CD14-positive monocyte (primary cell): ENCODE results near the gene GPR39. TPM values are rescaled to one million over a fixed set of nuclear protein-coding genes. Genes with fewer than 3 reads are reported as not detected.

ENCODE experiments used
- DNase-seq, 3 donors: peaks; one replicate each; pipeline ENCODE4 v3.0.0-alpha.2; 2011 to 2022
- H2AFZ ChIP-seq: 2 replicates; pipeline ENCODE4 v1.6.0; 2012; ENCODE audit warnings: mild to moderate bottlenecking, low read depth, low read length, inconsistent platforms; ENCODE audit not compliant: insufficient read depth, poor library complexity, severe bottlenecking
- H3K27ac ChIP-seq, 2 donors: 1 replicate in 1 of 2; 2 replicates in 1 of 2; pipeline ENCODE4 v1.5.1; 2012 to 2013; ENCODE audit warnings: low read length in 2 of 2, control low read depth in 1 of 2, inconsistent platforms in 1 of 2, low read depth in 1 of 2, mild to moderate bottlenecking in 1 of 2
- H3K27me3 ChIP-seq, 2 donors: one replicate each; pipeline versions ENCODE4 v1.6.0 to v1.6.1; 2011 to 2013; ENCODE audit warnings: low read length in 2 of 2; ENCODE audit not compliant: control insufficient read depth in 2 of 2, insufficient read depth in 2 of 2
- H3K36me3 ChIP-seq, 2 donors: replicated peaks in 1 of 2; 1 replicate in 1 of 2; 2 replicates in 1 of 2; pipeline versions ENCODE4 v1.5.1 to v1.6.1; 2012 to 2013; ENCODE audit warnings: low read length in 2 of 2, control low read depth in 1 of 2, inconsistent platforms in 1 of 2, mild to moderate bottlenecking in 1 of 2; ENCODE audit not compliant: insufficient read depth in 2 of 2, control insufficient read depth in 1 of 2
- H3K4me1 ChIP-seq, 2 donors: 1 replicate in 1 of 2; 2 replicates in 1 of 2; pipeline versions ENCODE4 v1.5.1 to v1.6.1; 2012 to 2013; ENCODE audit warnings: low read length in 2 of 2, control low read depth in 1 of 2, inconsistent platforms in 1 of 2, mild to moderate bottlenecking in 1 of 2, moderate library complexity in 1 of 2; ENCODE audit not compliant: insufficient read depth in 2 of 2, control insufficient read depth in 1 of 2
- H3K4me2 ChIP-seq: replicated peaks from 2 replicates; pipeline ENCODE3; 2012; ENCODE audit warnings: low read length, moderate library complexity, mild to moderate bottlenecking; ENCODE audit not compliant: poor library complexity, severe bottlenecking; ENCODE audit errors: extremely low read depth
- H3K4me3 ChIP-seq, 3 experiments: fragments of 200-600 bp in 1 of 3; sonication (generic) in 1 of 3; replicated peaks in 1 of 3; 1 replicate in 2 of 3; 2 replicates in 1 of 3; pipeline ENCODE4 v1.5.1; 2011 to 2013; ENCODE audit warnings: low read length in 3 of 3, mild to moderate bottlenecking in 3 of 3, control low read depth in 2 of 3, low read depth in 2 of 3, inconsistent platforms in 1 of 3, moderate library complexity in 1 of 3
- H3K79me2 ChIP-seq: 2 replicates; pipeline ENCODE4 v1.6.0; 2012; ENCODE audit warnings: mild to moderate bottlenecking, control low read depth, inconsistent platforms, low read length, moderate library complexity; ENCODE audit not compliant: insufficient read depth
- H3K9ac ChIP-seq: 2 replicates; pipeline ENCODE4 v1.6.0; 2017; ENCODE audit warnings: low read length, mild to moderate bottlenecking; ENCODE audit not compliant: insufficient read depth, poor library complexity, severe bottlenecking
- H3K9me3 ChIP-seq, 2 donors: replicated peaks in 1 of 2; 1 replicate in 1 of 2; 2 replicates in 1 of 2; pipeline versions ENCODE4 v1.5.1 to v1.6.1; 2012 to 2013; ENCODE audit warnings: low read length in 2 of 2, control low read depth in 1 of 2; ENCODE audit not compliant: control insufficient read depth in 1 of 2, insufficient read depth in 1 of 2
- H4K20me1 ChIP-seq: 2 replicates; pipeline ENCODE4 v1.6.0; 2012; ENCODE audit warnings: mild to moderate bottlenecking, low read length, control low read depth, moderate library complexity; ENCODE audit not compliant: insufficient read depth
- H3K27ac Mint-ChIP-seq, 7 donors: one replicate each; pipeline ENCODE4 v1.8.0; 2020; ENCODE audit warnings: mild to moderate bottlenecking in 7 of 7, mixed read lengths in 7 of 7, moderate library complexity in 6 of 7, inconsistent platforms in 2 of 7
- H3K27me3 Mint-ChIP-seq, 3 donors: one replicate each; pipeline ENCODE4 v1.8.0; 2021 to 2022; ENCODE audit warnings: low read depth in 3 of 3, mild to moderate bottlenecking in 3 of 3, mixed read lengths in 3 of 3, moderate library complexity in 3 of 3, inconsistent platforms in 1 of 3
- H3K36me3 Mint-ChIP-seq, 2 donors: one replicate each; pipeline ENCODE4 v1.8.0; 2020; ENCODE audit warnings: mixed read lengths in 2 of 2, inconsistent platforms in 1 of 2, mild to moderate bottlenecking in 1 of 2
- H3K4me1 Mint-ChIP-seq: one replicate; pipeline ENCODE4 v1.8.0; 2020; ENCODE audit warnings: mild to moderate bottlenecking, mixed read lengths
- H3K4me3 Mint-ChIP-seq, 2 donors: one replicate each; pipeline ENCODE4 v1.8.0; 2020; ENCODE audit warnings: mild to moderate bottlenecking in 2 of 2, mixed read lengths in 2 of 2, moderate library complexity in 1 of 2
- H3K9me3 Mint-ChIP-seq, 7 donors: one replicate each; pipeline ENCODE4 v1.8.0; 2020 to 2022; ENCODE audit warnings: mixed read lengths in 7 of 7, mild to moderate bottlenecking in 6 of 7, moderate library complexity in 6 of 7, inconsistent platforms in 2 of 7
- WGBS: methylation state at CpG from one replicate; pipeline ENCODE4 v1.1.5; 2013; ENCODE audit warnings: missing lambda C conversion rate; ENCODE audit not compliant: insufficient coverage; 5-methylcytosine and 5-hydroxymethylcytosine counted together
- intact Hi-C, 2 donors: fragments of 100-400 bp; cut with micrococcal nuclease; formaldehyde crosslinking; loops; one replicate each; pipeline versions ENCODE4 v1.15.0 to v1.15.1; 2023
- polyA plus RNA-seq, 3 donors: library from polyadenylated mRNA; depleted of rRNA in 1 of 3; unstranded in 2 of 3; stranded (reverse) in 1 of 3; fragments of 300-500 nt in 2 of 3; fragments of >200 nt in 1 of 3; fragmentation: Illumina TruSeq in 2 of 3; gene quantifications; 1 replicate in 2 of 3; 2 replicates in 1 of 3; pipeline ENCODE4 v1.2.3, GENCODE V29; 2012 to 2021
- TF ChIP-seq, protein P1 (sequence below): fragments of 200-600 bp; IDR thresholded peaks from one replicate; pipeline ENCODE4 v1.8.0; 2022; ENCODE audit warnings: antibody characterized with exemption, mild to moderate bottlenecking

Gene GPR39
- polyA plus RNA-seq, 3 donors = 0.12 TPM; not detected in 2

DNA sequence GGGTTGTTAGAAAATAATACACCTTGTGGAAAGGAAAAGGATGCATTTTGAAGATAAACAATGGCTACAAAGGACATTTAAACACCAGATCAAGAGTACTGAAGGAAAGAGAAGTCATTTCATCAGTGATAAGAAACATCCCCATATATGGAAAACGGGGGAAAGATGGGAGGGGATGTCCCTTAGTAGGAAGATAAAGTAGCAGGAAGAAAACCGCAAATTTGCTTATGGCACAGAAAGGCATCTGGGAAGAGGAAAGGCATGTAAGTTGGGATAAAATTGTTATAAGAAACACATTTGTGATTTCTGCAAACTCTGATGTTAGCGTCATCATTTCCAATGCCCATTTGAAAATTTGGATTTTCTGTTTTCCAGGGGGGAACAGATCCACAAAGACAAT is 263.9 kb downstream of the GPR39 start:
- no peak overlapping the region for H3K4me3 Mint-ChIP-seq
- TF ChIP-seq, protein P1, sequence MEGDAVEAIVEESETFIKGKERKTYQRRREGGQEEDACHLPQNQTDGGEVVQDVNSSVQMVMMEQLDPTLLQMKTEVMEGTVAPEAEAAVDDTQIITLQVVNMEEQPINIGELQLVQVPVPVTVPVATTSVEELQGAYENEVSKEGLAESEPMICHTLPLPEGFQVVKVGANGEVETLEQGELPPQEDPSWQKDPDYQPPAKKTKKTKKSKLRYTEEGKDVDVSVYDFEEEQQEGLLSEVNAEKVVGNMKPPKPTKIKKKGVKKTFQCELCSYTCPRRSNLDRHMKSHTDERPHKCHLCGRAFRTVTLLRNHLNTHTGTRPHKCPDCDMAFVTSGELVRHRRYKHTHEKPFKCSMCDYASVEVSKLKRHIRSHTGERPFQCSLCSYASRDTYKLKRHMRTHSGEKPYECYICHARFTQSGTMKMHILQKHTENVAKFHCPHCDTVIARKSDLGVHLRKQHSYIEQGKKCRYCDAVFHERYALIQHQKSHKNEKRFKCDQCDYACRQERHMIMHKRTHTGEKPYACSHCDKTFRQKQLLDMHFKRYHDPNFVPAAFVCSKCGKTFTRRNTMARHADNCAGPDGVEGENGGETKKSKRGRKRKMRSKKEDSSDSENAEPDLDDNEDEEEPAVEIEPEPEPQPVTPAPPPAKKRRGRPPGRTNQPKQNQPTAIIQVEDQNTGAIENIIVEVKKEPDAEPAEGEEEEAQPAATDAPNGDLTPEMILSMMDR = no peak
- WGBS = 77% methylated on average over 2 of the region's 3 CpGs
- Histone ChIP-seq H3K79me2 (no peaks in the 10 kb centered on the region), H3K27ac (no peak overlapping the region), H3K9me3 (no peaks in the 10 kb centered on the region), H3K36me3 (no peaks in the 10 kb centered on the region), H3K27me3 (peaks cover 3 to 10% of the 10 kb centered on the region in 2 donors), H3K4me1 (no peaks in the 10 kb centered on the region), H2AFZ (no peak overlapping the region), H3K9ac (no peak overlapping the region), H3K4me3 (no peak overlapping the region), H3K4me2 (no peak overlapping the region), H4K20me1 (no peaks in the 10 kb centered on the region)
- no peak for DNase-seq
- H3K27me3 Mint-ChIP-seq = peaks cover 11 to 12% (median 11%) of the 10 kb centered on the region in 3 donors
- intact Hi-C loops = no loop called here
- H3K27ac Mint-ChIP-seq = no peak overlapping the region
- H3K9me3 Mint-ChIP-seq = peaks cover 0 to 3% (median 0%) of the 10 kb centered on the region in 7 donors
- no peaks in the 10 kb centered on the region for H3K36me3 Mint-ChIP-seq
- no peaks in the 10 kb centered on the region for H3K4me1 Mint-ChIP-seq

DNA sequence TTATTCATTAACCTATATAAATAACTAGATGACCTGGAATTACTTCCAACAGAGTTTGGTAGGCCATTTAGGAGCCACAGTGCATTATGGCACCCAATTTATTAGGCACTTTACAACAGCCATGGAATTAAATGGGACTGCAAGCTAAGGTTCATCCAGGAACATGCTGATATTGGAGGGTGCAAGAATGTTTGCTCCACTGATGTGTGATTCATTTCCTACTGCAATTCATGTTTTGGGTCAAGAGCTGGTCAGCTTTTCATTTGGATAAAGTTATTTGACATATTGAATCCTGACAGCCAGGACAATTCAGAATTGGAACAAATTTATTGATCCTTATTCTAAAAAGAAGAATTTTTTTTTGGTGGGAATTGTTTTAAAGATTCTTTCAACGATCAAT is 265.2 kb downstream of the GPR39 start:
- H3K9me3 Mint-ChIP-seq = peaks cover 0 to 3% (median 0%) of the 10 kb centered on the region in 7 donors
- no peaks in the 10 kb centered on the region for H3K9me3 ChIP-seq
- H2AFZ ChIP-seq = no peak overlapping the region
- H3K4me1 Mint-ChIP-seq = no peaks in the 10 kb centered on the region
- intact Hi-C loops = no loop called here
- no peaks in the 10 kb centered on the region for H3K79me2 ChIP-seq
- DNase-seq = no peak
- peaks cover 10 to 12% (median 10%) of the 10 kb centered on the region in 3 donors for H3K27me3 Mint-ChIP-seq
- H3K4me3 ChIP-seq = no peak overlapping the region
- no peak overlapping the region for H3K9ac ChIP-seq
- no peaks in the 10 kb centered on the region for H3K36me3 Mint-ChIP-seq
- H3K4me1 ChIP-seq = no peaks in the 10 kb centered on the region
- H3K27ac Mint-ChIP-seq = no peak overlapping the region
- no peaks in the 10 kb centered on the region for H4K20me1 ChIP-seq
- H3K36me3 ChIP-seq = no peaks in the 10 kb centered on the region
- H3K4me2 ChIP-seq = no peak overlapping the region
- peaks cover 3 to 10% of the 10 kb centered on the region in 2 donors for H3K27me3 ChIP-seq
- no CpG with 5 or more reads among the region's 1 CpG for WGBS
- H3K27ac ChIP-seq = no peak overlapping the region
- TF ChIP-seq, protein P1 = no peak
- no peak overlapping the region for H3K4me3 Mint-ChIP-seq
